PFSK-1 (cell line): ENCODE results near the gene POLR1D.

Experiments
- FOXP2 ChIP-seq: optimal IDR thresholded peaks from 2 replicates; pipeline ENCODE3; 2011; ENCODE audit warnings: borderline replicate concordance, control low read depth, inconsistent platforms; ENCODE audit not compliant: insufficient read depth; ENCODE audit errors: extremely low read length, extremely low read depth
- POLR2AphosphoS5 ChIP-seq: IDR thresholded peaks from 2 replicates; pipeline ENCODE4 v1.6.1; 2012; ENCODE audit warnings: low read depth, mild to moderate bottlenecking, control low read depth, low read length, moderate library complexity
- REST ChIP-seq, 2 experiments: IDR thresholded peaks; 2 replicates each; pipeline versions ENCODE4 v1.6.1 to v1.8.0; 2011 to 2012; ENCODE audit warnings: low read depth in 2 of 2, low read length in 2 of 2, control low read depth in 1 of 2, inconsistent platforms in 1 of 2, mild to moderate bottlenecking in 1 of 2, moderate library complexity in 1 of 2; ENCODE audit not compliant: insufficient read depth in 1 of 2
- SIN3A ChIP-seq: IDR thresholded peaks from 2 replicates; pipeline ENCODE4 v1.6.1; 2012; ENCODE audit warnings: mild to moderate bottlenecking, low read length, moderate library complexity, borderline replicate concordance; ENCODE audit not compliant: insufficient read depth
- TAF1 ChIP-seq: IDR thresholded peaks from 2 replicates; pipeline ENCODE4 v1.6.1; 2012; ENCODE audit warnings: low read length, control low read depth, borderline replicate concordance; ENCODE audit not compliant: insufficient read depth

POLR1D gene

GRCh38 chr13:27660511-27660910, 38.8 kb downstream of the POLR1D start:
- no peak for TF ChIP-seq TAF1
- no peak for TF ChIP-seq REST (IDR thresholded peaks at IDR 0.05; ENCODE audit: insufficient read depth in 1 of 2, low read depth in 2 of 2, low read length in 2 of 2)
- TF ChIP-seq POLR2AphosphoS5 = no peak
- no peak for TF ChIP-seq FOXP2
- TF ChIP-seq SIN3A = no peak

DNA sequence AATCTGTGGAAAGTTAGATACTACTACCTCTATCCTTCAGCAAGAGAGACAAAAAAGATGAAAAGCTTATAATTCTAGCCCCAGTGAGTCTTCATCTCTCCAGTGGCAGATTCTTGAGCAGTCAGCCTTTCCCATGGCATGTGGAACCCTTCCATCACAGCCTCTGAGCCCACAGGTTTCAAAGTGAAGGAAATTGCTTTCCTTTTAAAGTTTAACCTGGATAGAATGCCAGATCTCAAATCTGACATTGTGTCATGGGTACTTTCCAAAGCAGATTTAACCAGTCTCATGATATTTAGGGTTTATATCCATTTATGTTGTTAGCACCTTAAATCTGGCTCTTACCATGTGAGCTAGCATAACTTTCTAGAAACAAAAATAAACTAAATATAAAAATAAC, 39.3 kb downstream of the POLR1D start:
- no peak for TF ChIP-seq SIN3A
- TF ChIP-seq POLR2AphosphoS5 = no peak
- no peak for TF ChIP-seq REST (IDR thresholded peaks at IDR 0.05; ENCODE audit: insufficient read depth in 1 of 2, low read depth in 2 of 2, low read length in 2 of 2)

GRCh38 chr13:27662738-27663470, 41.2 kb downstream of the POLR1D start:
- TF ChIP-seq POLR2AphosphoS5 (no peak), TAF1 (no peak), SIN3A (no peak), REST (IDR thresholded peaks at IDR 0.05; ENCODE audit: insufficient read depth in 1 of 2, low read depth in 2 of 2, low read length in 2 of 2) (no peak), FOXP2 (no peak)

DNA sequence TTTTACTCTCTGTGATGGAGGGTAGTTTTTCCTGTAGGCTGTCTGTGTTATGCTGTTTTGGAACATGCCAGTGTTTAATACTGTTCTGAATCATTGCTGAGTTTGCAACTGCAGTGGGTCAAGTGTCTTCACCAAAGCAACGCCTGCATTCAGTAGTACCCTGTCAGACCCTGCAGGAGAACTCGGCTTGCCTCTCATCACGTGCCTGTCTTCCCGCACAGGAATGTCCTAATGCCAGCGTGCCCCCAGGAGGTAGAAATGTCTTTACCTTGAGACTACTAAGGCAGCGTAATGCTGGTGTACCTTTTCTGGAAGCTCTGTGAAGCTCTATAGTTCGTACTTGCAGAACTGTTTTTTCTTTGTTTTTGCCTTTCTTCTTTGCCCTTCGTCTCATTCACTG, 42.3 kb downstream of the POLR1D start:
- TF ChIP-seq FOXP2 (no peak), REST (IDR thresholded peaks at IDR 0.05; ENCODE audit: insufficient read depth in 1 of 2, low read depth in 2 of 2, low read length in 2 of 2) (no peak), SIN3A (no peak), TAF1 (no peak), POLR2AphosphoS5 (no peak)

DNA sequence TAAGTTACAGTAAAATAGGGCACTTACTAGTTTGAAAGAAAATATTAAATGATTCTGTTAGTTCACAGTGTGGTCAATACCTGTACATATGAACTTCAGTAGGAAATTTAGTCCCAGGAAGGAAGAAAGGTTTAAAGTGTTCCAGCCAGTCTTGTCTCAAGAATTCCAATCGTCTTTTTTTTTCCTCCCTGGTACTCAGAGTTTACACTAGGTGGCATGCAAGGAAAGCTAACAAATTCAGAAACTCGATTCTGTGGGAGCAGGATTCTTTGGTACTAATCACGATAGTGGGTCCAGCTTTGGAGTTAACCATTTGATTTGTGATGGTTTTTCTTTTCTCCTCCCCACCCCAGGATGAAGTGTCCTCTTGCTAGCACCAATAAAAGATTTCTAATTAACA, 43.6 kb downstream of the POLR1D start:
- TF ChIP-seq POLR2AphosphoS5 (no peak), SIN3A (no peak), REST (IDR thresholded peaks at IDR 0.05; ENCODE audit: insufficient read depth in 1 of 2, low read depth in 2 of 2, low read length in 2 of 2) (no peak), FOXP2 (no peak), TAF1 (no peak)
